K562 treated with DMSO at 1 percent for 4 hours (cell line): Measurements from ENCODE around the gene OR6Q1. TPM values are rescaled to one million over a fixed set of nuclear protein-coding genes. Genes with fewer than 3 reads are reported as not detected.

Source experiments
- total RNA-seq: library from RNA; unstranded; fragments of 300-600 nt; gene quantifications from 2 replicates; pipeline ENCODE4 v1.2.3, GENCODE V29; 2022; ENCODE audit not compliant: insufficient read depth

OR6Q1 gene
- not detected in 2 replicates for total RNA-seq

GRCh38 chr11:58030653-58031052, at the start of gene OR6Q1:
Gene OR6Q1, plus strand, starts transcription at chr11:58030953. Its CDS starts 0 bp downstream, at chr11:58030953.

GRCh38 chr11:58023435-58023931, 7.3 kb upstream of the OR6Q1 start, which contains the start of gene OR9Q1:
Gene OR9Q1, plus strand, starts transcription at chr11:58023881. Its CDS starts 155,564 bp downstream, at chr11:58179445.

Other genes starting within 250 kb of the OR6Q1 start
- not detected in 2 replicates for gene OR9Q1, start 7.1 kb upstream of the OR6Q1 start, total RNA-seq
- not detected in 2 replicates for gene OR9I1, start 94.6 kb downstream of the OR6Q1 start, total RNA-seq
- not detected in 2 replicates for gene OR9Q2, start 158.1 kb downstream of the OR6Q1 start, total RNA-seq
- gene OR1S2, start 173.2 kb downstream of the OR6Q1 start, total RNA-seq: not detected in 2 replicates
- not detected in 2 replicates for gene OR1S1, start 181.8 kb downstream of the OR6Q1 start, total RNA-seq
- not detected in 2 replicates for gene OR10Q1, start 198.0 kb downstream of the OR6Q1 start, total RNA-seq
- gene OR10W1, start 237.3 kb downstream of the OR6Q1 start, total RNA-seq: not detected in 2 replicates